GM18867 (cell line): ENCODE data around the gene NBPF26.
"Not testable (repeated sequence)": the region's sequence is repeated elsewhere in the genome, so short reads cannot be mapped to it uniquely, and the experiment has no call there.

Experiments
- ATAC-seq: cut with Tn5 transposase; IDR thresholded peaks from one replicate; pipeline ENCODE4 v1.9.1; 2021; ENCODE audit warnings: mild to moderate bottlenecking, moderate library complexity; ENCODE audit not compliant: unreplicated experiment

NBPF26 gene

GRCh38 chr1:120723715-120724402, at the start of gene NBPF26:
TSS of gene NBPF26 (plus strand) at chr1:120723945.
- ATAC-seq: not testable (repeated sequence)

GRCh38 chr1:120680106-120680819, 43.5 kb upstream of the NBPF26 start:
- not testable (repeated sequence) for ATAC-seq

GRCh38 chr1:120680938-120681337, 42.8 kb upstream of the NBPF26 start:
- ATAC-seq: not testable (repeated sequence)

GRCh38 chr1:120684397-120684796, 39.3 kb upstream of the NBPF26 start:
- ATAC-seq: not testable (repeated sequence)

- ATAC-seq: not testable (repeated sequence)
Observed at GRCh38 chr1:120685622-120686021, 38.1 kb upstream of the NBPF26 start.

GRCh38 chr1:120687250-120687649, 36.5 kb upstream of the NBPF26 start:
- ATAC-seq: not testable (repeated sequence)

GRCh38 chr1:120700807-120701562, 22.8 kb upstream of the NBPF26 start:
- ATAC-seq: not testable (repeated sequence)

- not testable (repeated sequence) for ATAC-seq
Observed at GRCh38 chr1:120723358-120723714, 409 bp upstream of the NBPF26 start.

- not testable (repeated sequence) for ATAC-seq
Observed at GRCh38 chr1:120724507-120724906, 762 bp downstream of the NBPF26 start.

GRCh38 chr1:120728811-120729210, 5.1 kb downstream of the NBPF26 start:
- not testable (repeated sequence) for ATAC-seq

GRCh38 chr1:120769090-120769489, 45.3 kb downstream of the NBPF26 start:
- ATAC-seq: not testable (repeated sequence)

GRCh38 chr1:120805452-120805851, 81.7 kb downstream of the NBPF26 start:
- ATAC-seq: not testable (repeated sequence)

- not testable (repeated sequence) for ATAC-seq
Observed at GRCh38 chr1:120811822-120812221, 88.1 kb downstream of the NBPF26 start.

GRCh38 chr1:120825051-120825450, 101.3 kb downstream of the NBPF26 start:
- not testable (repeated sequence) for ATAC-seq

- not testable (repeated sequence) for ATAC-seq
Observed at GRCh38 chr1:120826623-120827022, 102.9 kb downstream of the NBPF26 start.

- ATAC-seq: not testable (repeated sequence)
Observed at GRCh38 chr1:120844186-120844944, 120.6 kb downstream of the NBPF26 start.

GRCh38 chr1:120844945-120845330, 121.2 kb downstream of the NBPF26 start:
- ATAC-seq: not testable (repeated sequence)

GRCh38 chr1:120849400-120850286, 125.9 kb downstream of the NBPF26 start:
- ATAC-seq: not testable (repeated sequence)

GRCh38 chr1:120850287-120850536, 126.5 kb downstream of the NBPF26 start:
- ATAC-seq: not testable (repeated sequence)
